HG03520 (cell line): ENCODE measurements around the gene CDC5L.
"Not testable (repeated sequence)": the region's sequence is repeated elsewhere in the genome, so short reads cannot be mapped to it uniquely, and the experiment has no call there.

Source experiments
- ATAC-seq: cut with Tn5 transposase; IDR thresholded peaks from one replicate; pipeline ENCODE4 v1.9.1; 2021; ENCODE audit warnings: mild to moderate bottlenecking, moderate library complexity; ENCODE audit not compliant: unreplicated experiment

CDC5L gene

DNA sequence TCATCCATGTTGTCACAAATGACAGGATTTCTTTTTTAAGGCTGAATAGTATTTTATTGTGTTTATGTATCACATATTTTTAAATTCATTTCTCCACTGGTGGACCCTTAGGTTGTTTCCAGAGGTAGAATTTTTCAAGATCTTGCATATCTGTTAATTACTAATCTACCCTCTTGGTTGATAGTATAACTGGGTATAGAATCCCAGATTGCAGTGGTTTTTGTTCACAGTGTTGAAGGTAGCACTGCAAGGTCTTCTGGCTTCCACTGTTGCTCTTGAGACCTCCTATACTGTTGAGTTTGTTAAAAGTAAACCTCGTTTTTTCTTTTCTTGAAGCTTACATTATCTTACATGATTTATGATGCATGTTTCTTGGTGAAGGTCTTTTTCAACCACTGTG is 22.9 kb downstream of the CDC5L start:
- ATAC-seq, result no peak

DNA sequence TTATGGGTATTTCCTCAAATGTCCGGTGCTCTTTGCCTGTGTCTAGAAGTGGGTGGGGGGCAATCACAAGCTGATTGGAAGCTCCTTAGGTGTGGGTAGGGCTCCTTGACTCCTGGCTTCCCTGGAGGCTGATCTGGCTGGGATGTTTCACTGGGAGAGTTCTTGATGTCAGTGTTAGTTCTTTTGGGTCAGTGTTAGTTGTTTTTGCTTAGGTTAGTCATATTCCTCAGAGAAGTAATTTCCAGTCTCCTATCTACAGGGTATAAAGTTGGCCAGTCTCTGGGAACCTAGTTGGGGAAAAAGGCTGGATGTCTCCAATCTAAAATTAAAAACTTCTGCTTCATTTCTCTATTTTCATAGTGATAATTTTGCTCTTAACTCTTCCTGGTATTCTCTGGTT is 23.6 kb downstream of the CDC5L start:
- no peak for ATAC-seq

DNA sequence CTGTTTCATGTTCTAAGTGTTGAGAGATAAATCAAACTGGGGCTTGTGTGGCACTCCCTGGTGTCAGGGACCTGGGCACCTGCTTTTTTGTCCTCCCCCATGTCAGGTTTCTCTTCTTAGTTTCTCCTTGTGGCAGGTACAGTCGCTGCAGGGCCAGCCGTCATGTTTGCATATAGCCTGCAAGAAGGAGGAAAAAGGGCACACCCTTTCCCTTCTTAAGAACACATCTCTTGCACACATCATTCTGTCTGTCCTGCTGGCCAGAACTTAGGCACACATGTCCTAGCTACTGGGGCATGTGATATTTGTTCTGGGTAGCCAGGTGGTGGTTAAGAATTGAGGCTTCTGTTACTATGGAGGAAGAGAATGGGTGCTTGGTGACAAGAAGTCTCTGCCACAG is 27.9 kb downstream of the CDC5L start:
- ATAC-seq, result no peak

GRCh38 chr6:44415873-44416502 is 28.5 kb downstream of the CDC5L start:
- no peak for ATAC-seq

GRCh38 chr6:44422531-44422930 is 35.0 kb downstream of the CDC5L start:
- no peak for ATAC-seq

GRCh38 chr6:44423306-44423705 is 35.8 kb downstream of the CDC5L start:
- ATAC-seq, result no peak

DNA sequence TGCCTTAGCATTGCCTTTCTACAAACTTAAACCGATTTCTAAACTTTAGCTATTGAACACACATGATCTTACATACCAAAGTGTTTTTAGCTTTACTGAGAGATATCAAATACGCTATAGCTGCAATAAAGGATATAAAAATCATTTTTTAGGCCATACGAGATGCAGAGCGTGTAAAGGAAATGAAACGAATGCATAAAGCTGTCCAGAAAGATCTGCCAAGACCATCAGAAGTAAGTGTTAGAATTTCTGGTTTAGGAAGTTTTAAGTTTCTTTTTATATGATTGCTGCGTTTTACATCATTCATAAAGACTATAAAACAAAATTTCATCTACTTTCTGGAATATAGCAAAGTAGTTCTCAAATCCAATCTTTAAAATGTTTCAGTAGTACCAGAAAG is 38.4 kb downstream of the CDC5L start:
- no peak for ATAC-seq

GRCh38 chr6:44428682-44429081 is 41.2 kb downstream of the CDC5L start:
- ATAC-seq, result no peak

- ATAC-seq, result no peak
Observed at GRCh38 chr6:44430326-44430725, 42.8 kb downstream of the CDC5L start.

DNA sequence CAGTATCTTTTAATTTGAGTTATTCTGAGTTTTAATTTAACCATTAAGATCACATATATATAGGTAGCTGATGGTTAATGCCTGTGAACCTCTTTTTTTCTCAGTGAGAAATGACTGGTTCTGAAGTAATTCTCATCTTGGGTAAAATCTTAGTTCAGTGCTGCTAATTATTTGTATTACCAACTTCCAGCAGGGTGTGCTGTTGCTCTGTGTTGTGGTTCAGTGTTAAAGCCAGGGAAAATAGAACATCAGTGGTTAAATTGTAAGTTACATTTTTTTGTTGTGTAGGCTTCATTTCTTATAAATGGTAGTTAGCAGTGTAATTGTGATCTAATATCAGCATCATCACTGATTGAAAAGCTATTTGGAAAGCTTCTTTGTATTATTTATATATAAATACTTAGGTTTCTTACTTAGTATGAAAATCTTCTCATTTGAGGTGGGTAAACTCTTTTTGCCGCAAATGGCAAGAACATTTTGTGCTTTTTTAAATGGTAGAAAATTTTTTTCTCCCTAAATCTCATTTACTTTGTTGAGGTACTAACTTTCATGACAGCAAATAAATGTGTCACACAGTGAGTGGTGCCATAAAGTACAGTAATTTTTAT is 43.7 kb downstream of the CDC5L start:
- peak; percentile 44 for ATAC-seq

DNA sequence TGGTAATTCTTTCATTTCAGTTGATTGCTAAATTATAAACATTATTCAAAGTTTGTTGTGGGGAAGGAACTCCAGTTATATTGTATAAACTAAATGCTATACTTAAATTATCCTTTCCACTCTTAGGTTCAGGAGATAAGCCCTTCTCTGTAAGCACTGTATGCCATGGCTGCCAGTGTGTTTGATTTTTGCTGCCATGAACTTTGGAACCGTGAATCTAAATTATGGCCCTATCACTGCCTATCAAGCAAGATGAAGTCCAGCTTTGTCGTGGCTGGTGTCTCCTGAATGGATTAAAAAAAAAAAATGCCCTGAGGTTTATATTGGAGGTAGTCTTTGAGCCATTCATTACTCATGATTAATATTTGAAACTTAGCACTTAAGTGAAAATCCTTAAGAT is 44.7 kb downstream of the CDC5L start:
- no peak for ATAC-seq

DNA sequence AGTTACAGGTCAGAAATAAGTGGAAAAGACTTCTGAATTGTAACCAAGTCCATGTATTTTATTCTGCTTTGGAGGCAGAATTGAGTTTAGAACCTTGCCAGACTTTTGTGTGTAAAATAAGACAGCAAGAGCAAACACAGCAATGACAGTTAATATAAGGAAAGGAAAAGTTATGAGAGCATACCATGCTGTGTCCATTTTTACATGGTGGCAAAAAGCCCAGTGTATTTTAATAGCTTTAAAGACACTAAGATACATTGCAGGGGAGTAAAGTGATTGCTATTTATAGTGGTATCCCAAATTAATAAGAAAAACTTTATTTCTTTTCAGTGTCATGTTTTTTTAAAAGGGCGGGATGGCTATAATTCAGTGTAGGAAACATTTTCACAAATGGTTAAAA is 45.2 kb downstream of the CDC5L start:
- no peak for ATAC-seq

GRCh38 chr6:44435500-44435899 is 48.0 kb downstream of the CDC5L start:
- no peak for ATAC-seq

- no peak for ATAC-seq
Observed at GRCh38 chr6:44438827-44439226, 51.3 kb downstream of the CDC5L start.

- ATAC-seq, result no peak
Observed at GRCh38 chr6:44439270-44440045, 52.0 kb downstream of the CDC5L start.

DNA sequence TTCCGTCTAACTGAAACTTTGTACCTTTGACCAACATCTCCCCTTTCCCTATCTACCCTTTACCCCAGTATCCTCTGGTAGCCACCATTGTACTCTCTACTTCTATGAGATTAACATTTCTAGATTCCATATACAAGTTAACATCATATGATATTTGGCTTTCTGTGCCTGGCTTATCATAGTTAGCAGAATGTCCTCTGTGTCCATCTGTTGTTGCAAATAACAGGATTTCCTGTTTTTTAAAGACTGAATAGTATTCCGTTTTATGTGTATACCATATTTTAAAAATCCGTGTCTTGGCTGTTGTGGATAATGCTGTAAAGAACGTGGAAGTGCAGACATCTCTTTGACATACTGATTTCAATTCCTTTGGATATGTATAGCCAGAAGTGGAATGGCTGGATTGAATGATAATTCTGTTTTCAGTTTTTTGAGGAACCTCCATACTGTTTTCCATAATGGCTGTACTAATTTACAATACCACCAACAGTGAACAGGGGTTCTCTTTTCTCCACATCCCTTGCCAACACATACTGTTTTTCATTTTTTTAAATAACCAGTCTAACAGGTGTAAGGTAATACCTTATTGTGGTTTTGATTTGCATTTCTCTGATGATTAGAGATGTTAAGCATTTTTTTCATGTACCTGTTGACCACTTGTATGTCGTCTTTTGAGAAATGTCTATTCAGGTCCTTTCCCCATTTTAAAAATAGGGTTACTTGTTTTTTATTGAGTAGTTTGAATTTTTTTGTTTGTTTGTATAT is 53.8 kb downstream of the CDC5L start:
- no peak for ATAC-seq

- ATAC-seq, result no peak
Observed at GRCh38 chr6:44442236-44442635, 54.7 kb downstream of the CDC5L start.

DNA sequence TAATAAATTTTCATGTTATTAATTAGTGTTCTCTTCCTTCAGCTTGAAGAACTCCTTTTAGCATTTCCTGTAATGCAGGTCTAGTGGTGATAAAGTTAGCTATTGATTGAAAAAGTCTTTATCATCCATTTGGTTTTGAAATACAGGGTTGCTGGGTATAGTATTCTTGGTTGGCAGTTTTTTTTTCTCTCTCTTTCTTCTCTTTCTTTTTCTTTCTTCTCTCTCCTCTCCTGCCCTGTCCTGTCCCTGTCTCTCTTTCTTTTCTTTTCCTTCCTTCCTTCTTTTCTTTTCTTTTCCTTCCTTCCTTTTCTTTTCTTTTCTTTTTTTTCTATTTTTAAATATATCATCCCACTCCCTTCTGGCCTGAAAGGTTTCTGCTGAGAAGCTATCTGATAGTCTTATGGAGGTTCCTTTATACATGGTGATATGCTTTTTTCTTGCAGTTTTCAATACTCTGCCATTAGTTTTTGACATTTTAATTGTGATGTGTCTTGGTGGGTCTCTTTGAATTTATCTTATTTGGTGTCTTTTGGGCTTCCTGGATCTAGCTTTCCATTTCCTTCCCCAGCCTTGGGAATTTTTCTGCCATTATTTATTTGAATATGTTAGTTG is 55.4 kb downstream of the CDC5L start:
- ATAC-seq, result no peak

GRCh38 chr6:44444853-44445252 is 57.3 kb downstream of the CDC5L start:
- no peak for ATAC-seq

DNA sequence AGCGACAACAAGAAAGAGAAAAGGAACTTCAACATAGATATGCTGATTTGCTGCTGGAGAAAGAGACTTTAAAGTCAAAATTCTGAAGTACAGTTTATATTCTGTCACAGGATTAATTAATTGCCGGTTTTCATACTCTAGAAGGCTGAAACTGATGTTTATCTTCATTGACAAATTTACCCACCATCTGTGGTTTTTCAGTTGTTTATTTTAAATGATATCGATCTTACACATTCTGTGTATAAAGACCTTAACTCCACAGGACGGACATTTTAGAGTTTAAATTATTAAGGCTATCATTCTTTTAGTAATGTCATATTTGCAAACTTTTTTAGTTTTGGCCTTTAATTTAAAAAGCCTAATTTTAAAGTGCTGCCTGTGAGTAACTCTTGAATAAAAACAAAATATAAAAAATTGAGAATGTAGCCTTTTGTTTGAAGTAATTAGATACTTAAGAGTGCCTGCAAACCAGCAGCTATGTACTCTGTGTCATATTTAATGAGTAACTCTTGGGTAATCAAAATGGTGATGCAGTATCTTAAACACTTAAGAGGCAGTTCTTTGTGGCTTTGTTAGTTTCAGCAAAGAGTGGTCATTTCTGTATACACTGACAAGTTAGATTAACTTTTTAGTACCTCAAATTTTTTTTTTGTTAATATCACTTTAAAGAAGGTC is 59.3 kb downstream of the CDC5L start:
- ATAC-seq, result no peak

- ATAC-seq, result not testable (repeated sequence)
Observed at GRCh38 chr6:44449181-44449580, 61.7 kb downstream of the CDC5L start.
